Activated CD4-positive, alpha-beta memory T cell treated with anti-CD3 and anti-CD28 coated beads, Interleukin-2, amount 10 ng/mL, durations not matched to agents 7 days and 5 days (primary cell): ENCODE measurements around the gene RGS7. TPM values are rescaled to one million over a fixed set of nuclear protein-coding genes. Genes with fewer than 3 reads are reported as not detected.

Source experiments
- CTCF ChIA-PET: fragments of 350-600 bp; sonication (Branson Sonifier 250); formaldehyde crosslinking; loops from one replicate; lab custom pipeline; 2021; ENCODE audit warnings: antibody characterized with exemption, inconsistent platforms; lab: Charles Lee
- POLR2A ChIA-PET: fragments of 350-600 bp; sonication (Branson Sonifier 250); formaldehyde crosslinking; loops from one replicate; lab custom pipeline; 2021; ENCODE audit warnings: antibody characterized with exemption; lab: Charles Lee
- DNase-seq: peaks from one replicate; pipeline ENCODE4 v3.0.0-alpha.2; 2020
- H3K27ac Mint-ChIP-seq: one replicate; pipeline ENCODE4 v1.8.0; 2021; ENCODE audit warnings: mild to moderate bottlenecking, mixed read lengths
- H3K27me3 Mint-ChIP-seq: one replicate; pipeline ENCODE4 v1.8.0; 2021; ENCODE audit warnings: mixed read lengths
- H3K36me3 Mint-ChIP-seq: one replicate; pipeline ENCODE4 v1.8.0; 2021; ENCODE audit warnings: low read depth, mixed read lengths
- H3K4me1 Mint-ChIP-seq: one replicate; pipeline ENCODE4 v1.8.0; 2021; ENCODE audit warnings: mixed read lengths
- H3K4me3 Mint-ChIP-seq: one replicate; pipeline ENCODE4 v1.8.0; 2021; ENCODE audit warnings: mild to moderate bottlenecking, mixed read lengths
- H3K9me3 Mint-ChIP-seq: one replicate; pipeline ENCODE4 v1.8.0; 2021; ENCODE audit warnings: mixed read lengths
- total RNA-seq, 2 experiments: library from RNA; stranded (reverse); gene quantifications; one replicate each; pipeline ENCODE4 v1.2.3, GENCODE V29; 2021

Gene RGS7
- total RNA-seq, result not detected

DNA sequence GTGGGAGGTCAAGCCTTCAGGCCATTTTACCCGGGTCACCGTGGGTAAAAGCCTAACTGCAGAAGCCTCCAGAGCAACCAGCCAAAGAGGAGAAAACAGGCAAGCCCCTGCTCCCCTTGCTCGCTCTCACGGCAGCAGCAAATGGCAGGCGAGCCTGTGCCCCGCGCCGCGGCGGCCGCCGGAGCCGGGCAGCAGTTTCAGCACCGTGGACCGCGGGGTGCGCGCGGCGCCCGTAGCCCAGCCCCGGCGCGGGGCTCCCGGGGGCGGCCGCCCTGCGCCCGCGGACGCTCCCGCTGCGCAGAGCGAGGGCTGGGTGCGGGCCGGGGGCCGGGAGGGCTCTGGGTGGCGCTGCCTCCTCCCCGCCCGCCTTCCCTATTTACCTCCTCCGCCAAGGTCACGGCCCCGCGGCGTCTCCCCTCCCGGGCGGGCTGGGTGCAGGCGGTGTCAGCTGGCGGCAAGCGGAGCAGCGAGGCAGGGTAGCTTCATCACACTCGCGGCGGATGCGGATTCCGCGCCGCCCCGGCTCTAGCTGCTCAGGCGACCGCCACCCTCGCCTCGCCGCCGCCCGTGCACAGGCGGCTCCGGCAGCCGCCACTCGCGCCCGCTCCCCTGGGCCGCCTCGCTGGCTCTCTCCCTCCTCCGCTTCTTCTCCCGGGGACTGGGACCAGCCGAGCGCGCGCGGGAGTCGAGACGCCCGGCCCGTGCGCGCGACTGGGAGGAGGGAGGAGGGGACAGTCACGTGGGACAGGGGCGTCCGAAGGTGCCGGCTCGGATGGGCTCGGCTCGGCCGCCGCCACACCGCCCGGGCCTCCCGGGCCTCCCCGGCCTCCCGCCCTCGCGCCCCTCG lies at the start of gene RGS7:
RGS7 (minus strand) TSS at position 687 of the 847 bp plus-strand sequence.
- CTCF ChIA-PET, result no interaction called here
- Mint-ChIP-seq H3K4me3 (no peak within 1 kb of the TSS), H3K4me1 (no peaks in the 10 kb centered on the region), H3K9me3 (no peaks in the 10 kb centered on the region), H3K27me3 (peaks cover 28% of the 10 kb centered on the region), H3K27ac (no peak within 1 kb of the TSS), H3K36me3 (no peaks in the 10 kb centered on the region)
- POLR2A ChIA-PET, result no interaction called here
- DNase-seq, result no peak

GRCh38 chr1:241406421-241406820 lies 49.4 kb upstream of the RGS7 start:
- Mint-ChIP-seq H3K36me3 (no peaks in the 10 kb centered on the region), H3K27me3 (no peaks in the 10 kb centered on the region), H3K4me1 (no peaks in the 10 kb centered on the region), H3K4me3 (no peak overlapping the region), H3K27ac (no peak overlapping the region), H3K9me3 (no peaks in the 10 kb centered on the region)
- POLR2A ChIA-PET, result no interaction called here
- DNase-seq, result no peak
- CTCF ChIA-PET, result no interaction called here

- Mint-ChIP-seq H3K4me3 (no peak overlapping the region), H3K9me3 (no peaks in the 10 kb centered on the region), H3K36me3 (no peaks in the 10 kb centered on the region), H3K27ac (no peak overlapping the region), H3K27me3 (no peaks in the 10 kb centered on the region), H3K4me1 (no peaks in the 10 kb centered on the region)
- POLR2A ChIA-PET, result no interaction called here
- DNase-seq, result no peak
- CTCF ChIA-PET, result no interaction called here
These were observed 44.2 kb upstream of the RGS7 start for GRCh38 chr1:241401156-241401555.

DNA sequence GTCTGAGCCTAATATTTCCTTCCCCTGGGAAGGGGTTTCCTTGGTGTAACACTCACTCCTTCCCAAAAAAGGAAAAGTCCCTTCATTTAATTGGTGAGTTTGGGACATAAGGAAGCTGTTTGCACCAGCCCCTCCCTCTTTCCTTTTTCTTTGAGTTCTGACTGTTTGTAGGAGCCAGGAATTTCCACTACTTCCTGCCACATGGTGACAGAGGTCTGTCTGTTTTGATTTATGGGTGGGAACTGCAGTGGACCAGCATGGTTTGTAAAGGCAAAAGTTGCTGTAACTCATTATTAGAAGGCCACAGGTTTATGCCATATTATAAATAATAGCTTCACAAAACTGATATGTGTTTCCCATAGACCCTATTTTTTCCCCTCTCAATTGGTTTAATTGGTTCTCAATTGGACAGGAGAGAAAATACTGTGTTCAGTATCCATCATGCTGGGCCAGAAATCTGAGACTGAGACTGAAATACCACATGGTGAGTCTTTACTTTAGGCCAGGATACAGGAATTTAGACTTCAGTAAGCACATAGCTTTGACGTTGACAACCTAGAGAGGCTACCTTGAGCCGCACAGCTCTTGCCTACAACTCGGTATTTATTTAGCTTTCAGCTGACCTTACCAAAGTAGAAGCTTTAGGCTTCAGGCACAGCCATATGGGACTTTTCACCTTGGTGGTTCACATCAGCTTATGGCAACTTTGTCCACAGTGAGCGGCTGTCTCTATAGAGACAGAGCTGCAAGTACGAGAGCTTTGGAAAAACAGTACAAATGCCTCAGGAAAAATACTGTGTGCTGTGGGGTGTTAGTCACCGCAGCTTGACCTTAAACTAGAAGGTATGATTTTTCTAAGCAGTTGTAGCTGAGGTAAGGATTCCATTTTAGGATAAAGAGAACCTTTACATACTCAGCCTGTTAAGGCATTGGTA lies 40.0 kb upstream of the RGS7 start:
- DNase-seq, result no peak
- Mint-ChIP-seq H3K27me3 (no peaks in the 10 kb centered on the region), H3K4me3 (no peak overlapping the region), H3K36me3 (no peaks in the 10 kb centered on the region), H3K4me1 (no peaks in the 10 kb centered on the region), H3K27ac (no peak overlapping the region), H3K9me3 (no peaks in the 10 kb centered on the region)
- CTCF ChIA-PET, result no interaction called here
- POLR2A ChIA-PET, result no interaction called here

DNA sequence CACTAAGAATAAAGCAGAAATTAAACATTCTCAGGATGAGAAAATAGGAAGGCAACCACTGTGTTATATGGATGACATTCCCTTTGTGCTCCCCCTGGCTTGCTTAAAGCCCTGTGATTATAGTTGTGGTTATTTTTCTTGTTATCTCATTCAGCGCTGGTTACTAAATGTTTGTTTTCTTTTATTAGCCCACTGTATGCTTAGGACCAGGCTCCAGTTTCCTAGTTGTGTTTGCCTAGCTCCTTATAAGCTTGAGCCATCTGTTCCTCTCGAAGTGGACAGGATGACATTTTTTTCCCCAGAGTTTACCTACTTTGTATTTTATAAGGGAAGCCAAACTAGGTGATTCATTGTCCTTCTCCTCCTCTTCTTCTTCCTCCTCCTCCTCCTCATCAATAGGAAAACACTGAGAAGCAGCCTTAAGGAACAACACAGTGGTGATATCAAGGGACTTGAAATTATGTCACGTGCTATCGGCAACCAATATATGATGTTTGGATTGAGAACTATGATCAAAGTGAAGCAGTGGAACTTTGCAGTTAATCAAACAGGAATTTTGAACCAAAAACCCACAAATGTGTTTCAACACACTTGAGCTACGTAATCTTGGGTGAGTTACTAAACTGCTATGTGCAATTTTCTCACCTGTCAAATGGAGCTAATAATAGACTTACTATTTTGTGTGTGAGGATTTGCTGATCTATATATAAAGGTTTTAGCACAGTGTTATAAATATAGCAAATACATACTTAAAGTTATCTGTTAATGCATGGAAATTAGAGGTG lies 35.1 kb upstream of the RGS7 start:
- H3K27ac Mint-ChIP-seq, result no peak overlapping the region
- no peak overlapping the region for H3K4me3 Mint-ChIP-seq
- H3K4me1 Mint-ChIP-seq, result no peaks in the 10 kb centered on the region
- CTCF ChIA-PET, result no interaction called here
- no peak for DNase-seq
- POLR2A ChIA-PET, result no interaction called here
- H3K27me3 Mint-ChIP-seq, result no peaks in the 10 kb centered on the region
- H3K36me3 Mint-ChIP-seq, result no peaks in the 10 kb centered on the region
- no peaks in the 10 kb centered on the region for H3K9me3 Mint-ChIP-seq

- Mint-ChIP-seq H3K4me3 (no peak overlapping the region), H3K27ac (no peak overlapping the region), H3K27me3 (no peaks in the 10 kb centered on the region), H3K4me1 (no peaks in the 10 kb centered on the region), H3K36me3 (no peaks in the 10 kb centered on the region), H3K9me3 (no peaks in the 10 kb centered on the region)
- no peak for DNase-seq
- POLR2A ChIA-PET, result no interaction called here
- CTCF ChIA-PET, result no interaction called here
These were observed 33.5 kb upstream of the RGS7 start for GRCh38 chr1:241390526-241390925.

DNA sequence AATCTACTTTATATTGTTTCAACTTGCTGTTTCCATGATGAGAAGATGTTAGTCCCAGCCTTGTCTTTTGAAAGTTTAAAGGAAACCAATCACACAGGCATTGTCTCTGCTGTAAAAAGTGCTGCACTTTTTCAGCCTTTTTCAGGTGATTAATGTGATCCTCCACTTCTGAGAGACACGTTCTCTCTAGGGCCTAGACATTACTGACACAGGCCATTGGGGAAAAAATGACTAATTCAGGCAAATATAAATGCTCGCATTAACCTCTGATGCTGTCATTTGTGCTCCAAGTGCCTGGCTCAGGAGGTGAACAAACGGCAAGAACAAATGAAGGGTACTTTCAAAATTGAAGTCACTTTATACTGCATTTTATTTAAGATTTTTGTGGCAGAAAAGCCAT lies 32.4 kb upstream of the RGS7 start:
- ChIA-PET CTCF (no interaction called here), POLR2A (no interaction called here)
- H3K27ac Mint-ChIP-seq, result no peak overlapping the region
- no peaks in the 10 kb centered on the region for H3K27me3 Mint-ChIP-seq
- H3K4me3 Mint-ChIP-seq, result no peak overlapping the region
- no peaks in the 10 kb centered on the region for H3K9me3 Mint-ChIP-seq
- H3K36me3 Mint-ChIP-seq, result no peaks in the 10 kb centered on the region
- no peaks in the 10 kb centered on the region for H3K4me1 Mint-ChIP-seq
- no peak for DNase-seq

GRCh38 chr1:241387216-241387615 lies 30.2 kb upstream of the RGS7 start:
- Mint-ChIP-seq H3K27me3 (no peaks in the 10 kb centered on the region), H3K4me3 (no peak overlapping the region), H3K36me3 (no peaks in the 10 kb centered on the region), H3K9me3 (no peaks in the 10 kb centered on the region), H3K4me1 (no peaks in the 10 kb centered on the region), H3K27ac (no peak overlapping the region)
- ChIA-PET CTCF (no interaction called here), POLR2A (no interaction called here)
- DNase-seq, result no peak

DNA sequence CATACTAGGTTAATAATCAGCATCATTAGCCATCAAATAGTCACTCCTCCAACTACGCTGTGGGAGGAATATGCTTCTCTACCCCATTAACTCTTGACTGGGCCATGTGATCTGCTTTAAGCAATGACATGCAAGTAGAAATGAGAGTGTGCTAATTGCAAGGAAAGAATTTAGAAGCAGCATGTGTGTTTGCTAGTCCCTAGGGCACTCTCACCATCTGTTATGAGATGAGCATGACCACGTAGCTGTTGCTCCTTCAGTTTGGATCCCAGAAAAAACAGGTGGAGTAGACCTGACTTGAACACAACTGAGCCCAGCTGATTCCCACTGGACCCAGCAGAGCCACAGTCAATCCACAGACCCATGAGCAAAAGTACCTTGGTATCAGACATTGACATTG lies 19.7 kb upstream of the RGS7 start:
- Mint-ChIP-seq H3K4me3 (no peak overlapping the region), H3K4me1 (no peaks in the 10 kb centered on the region), H3K27ac (no peak overlapping the region), H3K36me3 (no peaks in the 10 kb centered on the region), H3K27me3 (no peaks in the 10 kb centered on the region), H3K9me3 (peaks cover 3% of the 10 kb centered on the region)
- no peak for DNase-seq
- POLR2A ChIA-PET, result no interaction called here
- CTCF ChIA-PET, result no interaction called here

- no peaks in the 10 kb centered on the region for H3K27me3 Mint-ChIP-seq
- CTCF ChIA-PET, result no interaction called here
These were observed 18.9 kb upstream of the RGS7 start for GRCh38 chr1:241375886-241376285.

GRCh38 chr1:241366196-241366595 lies 9.2 kb upstream of the RGS7 start:
- ChIA-PET CTCF (no interaction called here), POLR2A (no interaction called here)
- Mint-ChIP-seq H3K4me3 (no peak overlapping the region), H3K36me3 (no peaks in the 10 kb centered on the region), H3K27me3 (no peaks in the 10 kb centered on the region), H3K4me1 (no peaks in the 10 kb centered on the region), H3K9me3 (no peaks in the 10 kb centered on the region), H3K27ac (no peak overlapping the region)
- DNase-seq, result no peak

More at GRCh38 chr1:241375886-241376285, 18.9 kb upstream of the RGS7 start:
- Mint-ChIP-seq H3K9me3 (peaks cover 3% of the 10 kb centered on the region), H3K4me3 (no peak overlapping the region), H3K4me1 (no peaks in the 10 kb centered on the region), H3K27ac (no peak overlapping the region), H3K36me3 (no peaks in the 10 kb centered on the region)
- POLR2A ChIA-PET, result no interaction called here
- DNase-seq, result no peak

- no peaks in the 10 kb centered on the region for H3K9me3 Mint-ChIP-seq
- H3K4me1 Mint-ChIP-seq, result no peaks in the 10 kb centered on the region
- POLR2A ChIA-PET, result no interaction called here
These were observed 5.3 kb upstream of the RGS7 start for GRCh38 chr1:241362350-241362749.

More at GRCh38 chr1:241362350-241362749, 5.3 kb upstream of the RGS7 start:
- Mint-ChIP-seq H3K27ac (no peak overlapping the region), H3K4me3 (no peak overlapping the region), H3K27me3 (peaks cover 14% of the 10 kb centered on the region), H3K36me3 (no peaks in the 10 kb centered on the region)
- CTCF ChIA-PET, result no interaction called here
- no peak for DNase-seq
